Transverse colon (tissue), 4 donors: ENCODE results near the gene FHL5.

Source experiments
- POLR2A ChIP-seq: fragments of 450-650 bp; IDR thresholded peaks from one replicate; pipeline ENCODE4 v1.6.1; 2016; ENCODE audit warnings: antibody characterized with exemption, mild to moderate bottlenecking, moderate library complexity
- POLR2AphosphoS5 ChIP-seq, 3 donors: sonication (generic); formaldehyde crosslinking; IDR thresholded peaks; one replicate each; pipeline ENCODE4 v1.6.1; 2016; ENCODE audit warnings: antibody characterized with exemption in 3 of 3
- TF ChIP-seq, protein P1 (sequence below), 5 experiments: fragments of 200-600 bp in 3 of 5; fragments of 450-650 bp in 2 of 5; sonication (generic) in 3 of 5; IDR thresholded peaks; 1 replicate in 2 of 5; 2 replicates in 3 of 5; pipeline ENCODE4 v1.5.1; 2016 to 2017; ENCODE audit warnings: antibody characterized with exemption in 5 of 5, inconsistent platforms in 3 of 5, mild to moderate bottlenecking in 2 of 5, moderate library complexity in 1 of 5

DNA sequence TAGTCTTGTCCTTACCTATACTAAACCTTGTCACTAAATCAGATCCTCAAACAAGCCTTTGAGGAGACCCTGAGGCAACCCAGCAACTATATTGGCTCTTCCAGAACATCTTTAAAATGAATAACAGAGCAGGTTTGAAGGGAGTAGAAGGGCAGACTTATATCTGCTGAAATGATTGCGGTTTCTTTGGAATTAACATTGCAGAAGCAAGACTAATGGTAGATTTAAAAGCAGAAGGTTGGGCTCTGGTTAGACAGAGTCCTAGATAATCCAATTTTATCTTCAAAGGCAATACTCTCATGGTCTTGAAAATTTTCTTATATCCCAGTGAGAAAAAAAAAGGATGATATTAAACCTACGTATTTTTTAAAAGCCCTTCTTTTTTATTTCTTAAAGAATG is 19.1 kb downstream of the FHL5 start:
- TF ChIP-seq POLR2A (no peak), POLR2AphosphoS5 (IDR thresholded peaks at IDR 0.05) (no peak)
- TF ChIP-seq, protein P1, sequence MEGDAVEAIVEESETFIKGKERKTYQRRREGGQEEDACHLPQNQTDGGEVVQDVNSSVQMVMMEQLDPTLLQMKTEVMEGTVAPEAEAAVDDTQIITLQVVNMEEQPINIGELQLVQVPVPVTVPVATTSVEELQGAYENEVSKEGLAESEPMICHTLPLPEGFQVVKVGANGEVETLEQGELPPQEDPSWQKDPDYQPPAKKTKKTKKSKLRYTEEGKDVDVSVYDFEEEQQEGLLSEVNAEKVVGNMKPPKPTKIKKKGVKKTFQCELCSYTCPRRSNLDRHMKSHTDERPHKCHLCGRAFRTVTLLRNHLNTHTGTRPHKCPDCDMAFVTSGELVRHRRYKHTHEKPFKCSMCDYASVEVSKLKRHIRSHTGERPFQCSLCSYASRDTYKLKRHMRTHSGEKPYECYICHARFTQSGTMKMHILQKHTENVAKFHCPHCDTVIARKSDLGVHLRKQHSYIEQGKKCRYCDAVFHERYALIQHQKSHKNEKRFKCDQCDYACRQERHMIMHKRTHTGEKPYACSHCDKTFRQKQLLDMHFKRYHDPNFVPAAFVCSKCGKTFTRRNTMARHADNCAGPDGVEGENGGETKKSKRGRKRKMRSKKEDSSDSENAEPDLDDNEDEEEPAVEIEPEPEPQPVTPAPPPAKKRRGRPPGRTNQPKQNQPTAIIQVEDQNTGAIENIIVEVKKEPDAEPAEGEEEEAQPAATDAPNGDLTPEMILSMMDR (IDR thresholded peaks at IDR 0.05), result no peak
